ENCODE data around the gene STH. TPM values are rescaled to one million over a fixed set of nuclear protein-coding genes. Genes with fewer than 3 reads are reported as not detected.

Gene STH
- total RNA-seq, 1 donor from 2014 or later = not detected

DNA sequence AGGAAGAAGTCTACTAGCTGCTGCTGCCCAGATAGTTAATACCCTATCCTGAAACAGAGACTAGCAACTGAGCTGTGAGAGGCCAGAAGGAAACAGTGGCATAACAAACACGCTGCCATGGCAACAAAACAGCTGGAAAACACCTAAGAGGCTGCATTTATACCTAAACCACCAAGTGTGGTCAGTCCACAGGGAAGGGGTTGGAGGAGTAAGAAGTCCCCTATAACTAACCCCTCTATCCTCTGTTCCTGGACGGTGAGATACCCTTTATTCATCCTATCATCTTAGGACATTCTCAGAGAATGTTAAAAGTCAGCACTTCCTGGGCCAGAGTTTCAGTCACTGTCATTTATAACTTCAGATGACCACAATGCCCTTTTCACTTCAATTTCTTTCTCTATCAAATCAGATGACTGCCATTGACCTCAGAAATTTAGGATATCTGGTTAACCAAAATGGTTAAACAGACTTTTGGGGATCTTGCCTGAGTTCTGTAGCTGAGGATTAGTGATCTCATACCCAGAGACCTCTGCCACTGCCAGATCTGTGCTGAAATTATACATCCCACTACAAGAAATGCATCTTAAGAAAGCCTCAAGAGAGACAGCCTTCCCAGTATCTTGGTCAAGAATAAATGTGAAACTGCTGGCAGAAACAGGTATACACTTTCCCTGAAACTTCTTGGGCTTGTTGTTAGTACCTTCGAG is 36.2 kb downstream of the STH start:
- no peak overlapping the region for H3K27ac ChIP-seq
- H3K36me3 ChIP-seq = peaks cover 100% of the 10 kb centered on the region
- ATAC-seq = no peak
- H3K27me3 ChIP-seq (ENCODE audit: low read depth) = no peaks in the 10 kb centered on the region
- intact Hi-C loops (cut with DNase I) = no loop called here
- H3K9me3 ChIP-seq = no peaks in the 10 kb centered on the region
- TF ChIP-seq, protein P1, sequence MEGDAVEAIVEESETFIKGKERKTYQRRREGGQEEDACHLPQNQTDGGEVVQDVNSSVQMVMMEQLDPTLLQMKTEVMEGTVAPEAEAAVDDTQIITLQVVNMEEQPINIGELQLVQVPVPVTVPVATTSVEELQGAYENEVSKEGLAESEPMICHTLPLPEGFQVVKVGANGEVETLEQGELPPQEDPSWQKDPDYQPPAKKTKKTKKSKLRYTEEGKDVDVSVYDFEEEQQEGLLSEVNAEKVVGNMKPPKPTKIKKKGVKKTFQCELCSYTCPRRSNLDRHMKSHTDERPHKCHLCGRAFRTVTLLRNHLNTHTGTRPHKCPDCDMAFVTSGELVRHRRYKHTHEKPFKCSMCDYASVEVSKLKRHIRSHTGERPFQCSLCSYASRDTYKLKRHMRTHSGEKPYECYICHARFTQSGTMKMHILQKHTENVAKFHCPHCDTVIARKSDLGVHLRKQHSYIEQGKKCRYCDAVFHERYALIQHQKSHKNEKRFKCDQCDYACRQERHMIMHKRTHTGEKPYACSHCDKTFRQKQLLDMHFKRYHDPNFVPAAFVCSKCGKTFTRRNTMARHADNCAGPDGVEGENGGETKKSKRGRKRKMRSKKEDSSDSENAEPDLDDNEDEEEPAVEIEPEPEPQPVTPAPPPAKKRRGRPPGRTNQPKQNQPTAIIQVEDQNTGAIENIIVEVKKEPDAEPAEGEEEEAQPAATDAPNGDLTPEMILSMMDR (IDR thresholded peaks at IDR 0.05) = no peak
- H3K4me1 ChIP-seq = peaks cover 10% of the 10 kb centered on the region
- no peak for DNase-seq
- no peak overlapping the region for H3K4me3 ChIP-seq

- H3K4me3 ChIP-seq = no peak overlapping the region
- DNase-seq (no peak), ATAC-seq (no peak)
- no peaks in the 10 kb centered on the region for H3K9me3 ChIP-seq
- peaks cover 95% of the 10 kb centered on the region for H3K36me3 ChIP-seq
- H3K4me1 ChIP-seq = peaks cover 10% of the 10 kb centered on the region
- intact Hi-C loops (cut with DNase I) = no loop called here
- TF ChIP-seq, protein P1 (IDR thresholded peaks at IDR 0.05) = no peak
- no peaks in the 10 kb centered on the region for H3K27me3 ChIP-seq (ENCODE audit: low read depth)
- no peak overlapping the region for H3K27ac ChIP-seq
These were observed 37.4 kb downstream of the STH start for GRCh38 chr17:46036491-46036890.

GRCh38 chr17:46037722-46038255 is 38.7 kb downstream of the STH start:
- peak; percentile 33 to 45 for ATAC-seq

DNA sequence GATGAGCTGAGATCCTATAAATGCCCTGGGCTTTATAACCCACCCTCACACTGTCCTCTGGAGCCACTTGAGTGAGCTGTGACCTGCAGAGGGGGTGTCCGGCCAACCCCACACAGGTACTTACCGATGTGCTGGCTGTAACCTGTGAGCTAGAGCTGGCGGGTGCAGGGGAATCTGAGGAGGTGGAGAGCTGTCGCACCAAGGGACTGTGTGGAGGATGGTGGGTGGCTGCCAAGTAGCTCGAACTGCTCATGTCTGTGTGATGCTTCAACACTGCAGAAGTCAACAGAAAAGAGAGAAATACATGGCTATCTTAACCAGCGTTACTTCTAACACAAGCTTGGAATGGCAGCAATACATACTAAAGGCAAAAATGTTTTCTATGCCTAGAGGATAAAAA is 39.4 kb downstream of the STH start:
- H3K36me3 ChIP-seq = peaks cover 92% of the 10 kb centered on the region

More at GRCh38 chr17:46037722-46038255, 38.7 kb downstream of the STH start:
- TF ChIP-seq, protein P1 (IDR thresholded peaks at IDR 0.05) = no peak
- Histone ChIP-seq H3K9me3 (no peaks in the 10 kb centered on the region), H3K36me3 (peaks cover 92% of the 10 kb centered on the region), H3K4me1 (peaks cover 10% of the 10 kb centered on the region), H3K27me3 (ENCODE audit: low read depth) (no peaks in the 10 kb centered on the region), H3K4me3 (no peak overlapping the region), H3K27ac (no peak overlapping the region)
- no peak for DNase-seq
- intact Hi-C loops (cut with DNase I) = no loop called here

GRCh38 chr17:46038937-46039336 is 39.9 kb downstream of the STH start:
- Histone ChIP-seq H3K36me3 (peaks cover 90% of the 10 kb centered on the region), H3K27ac (no peak overlapping the region), H3K4me1 (peaks cover 22% of the 10 kb centered on the region), H3K4me3 (no peak overlapping the region), H3K9me3 (no peaks in the 10 kb centered on the region), H3K27me3 (ENCODE audit: low read depth) (no peaks in the 10 kb centered on the region)
- intact Hi-C loops (cut with DNase I) = no loop called here
- TF ChIP-seq, protein P1 (IDR thresholded peaks at IDR 0.05) = no peak
- no peak for DNase-seq
- no peak for ATAC-seq

More for the DNA sequence above, 39.4 kb downstream of the STH start:
- Histone ChIP-seq H3K9me3 (no peaks in the 10 kb centered on the region), H3K27me3 (ENCODE audit: low read depth) (no peaks in the 10 kb centered on the region), H3K27ac (no peak overlapping the region), H3K4me1 (peaks cover 16% of the 10 kb centered on the region), H3K4me3 (no peak overlapping the region)
- intact Hi-C loops (cut with DNase I) = no loop called here
- DNase-seq (no peak), ATAC-seq (peak in 1 of 2 donors; percentile 45)
- TF ChIP-seq, protein P1 (IDR thresholded peaks at IDR 0.05) = no peak
